OCI-LY1 (cell line): Measurements from ENCODE around the gene NLRP8.

Source experiments
- EZH2 ChIP-seq: fragments of 200-600 bp; sonication (generic), shearing (Covaris generic); IDR thresholded peaks from 2 replicates; pipeline ENCODE4 v1.8.0; 2017; ENCODE audit warnings: borderline replicate concordance, mixed run types, mild to moderate bottlenecking, antibody characterized with exemption, low read length, moderate library complexity, mixed read lengths
- TF ChIP-seq, protein P1 (sequence below): fragments of 200-600 bp; sonication (generic), shearing (Covaris generic); IDR thresholded peaks from 2 replicates; pipeline ENCODE4 v1.5.1; 2017; ENCODE audit warnings: mild to moderate bottlenecking, antibody characterized with exemption, low read length, moderate library complexity, mixed read lengths

DNA sequence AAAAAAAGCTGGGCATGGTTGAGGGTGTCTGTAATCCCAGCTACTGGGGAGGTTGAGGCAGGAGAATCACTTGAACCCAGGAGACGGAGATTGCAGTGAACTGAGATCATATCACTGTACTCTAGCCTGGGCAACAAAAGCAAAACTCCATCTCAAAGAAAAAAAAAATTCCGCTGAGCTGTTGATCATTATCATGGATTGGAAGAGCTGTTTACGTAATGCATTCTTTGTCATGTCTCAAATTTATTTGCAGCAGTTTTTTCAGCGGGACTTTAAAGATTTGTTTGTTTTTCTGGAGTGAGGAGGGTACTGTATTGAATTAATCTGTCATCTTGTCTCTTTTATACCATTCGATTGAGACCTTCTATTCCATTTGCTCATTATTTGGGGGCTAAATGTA, 43.2 kb downstream of the NLRP8 start:
- TF ChIP-seq EZH2 = no peak
- TF ChIP-seq, protein P1, sequence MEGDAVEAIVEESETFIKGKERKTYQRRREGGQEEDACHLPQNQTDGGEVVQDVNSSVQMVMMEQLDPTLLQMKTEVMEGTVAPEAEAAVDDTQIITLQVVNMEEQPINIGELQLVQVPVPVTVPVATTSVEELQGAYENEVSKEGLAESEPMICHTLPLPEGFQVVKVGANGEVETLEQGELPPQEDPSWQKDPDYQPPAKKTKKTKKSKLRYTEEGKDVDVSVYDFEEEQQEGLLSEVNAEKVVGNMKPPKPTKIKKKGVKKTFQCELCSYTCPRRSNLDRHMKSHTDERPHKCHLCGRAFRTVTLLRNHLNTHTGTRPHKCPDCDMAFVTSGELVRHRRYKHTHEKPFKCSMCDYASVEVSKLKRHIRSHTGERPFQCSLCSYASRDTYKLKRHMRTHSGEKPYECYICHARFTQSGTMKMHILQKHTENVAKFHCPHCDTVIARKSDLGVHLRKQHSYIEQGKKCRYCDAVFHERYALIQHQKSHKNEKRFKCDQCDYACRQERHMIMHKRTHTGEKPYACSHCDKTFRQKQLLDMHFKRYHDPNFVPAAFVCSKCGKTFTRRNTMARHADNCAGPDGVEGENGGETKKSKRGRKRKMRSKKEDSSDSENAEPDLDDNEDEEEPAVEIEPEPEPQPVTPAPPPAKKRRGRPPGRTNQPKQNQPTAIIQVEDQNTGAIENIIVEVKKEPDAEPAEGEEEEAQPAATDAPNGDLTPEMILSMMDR = no peak
